HG03139 (cell line): ENCODE data around the gene C22orf31.

Source experiments
- ATAC-seq: cut with Tn5 transposase; IDR thresholded peaks from one replicate; pipeline ENCODE4 v1.9.1; 2021; ENCODE audit not compliant: unreplicated experiment

Gene C22orf31

GRCh38 chr22:29030016-29030617, 31.5 kb downstream of the C22orf31 start:
- ATAC-seq, result no peak

GRCh38 chr22:29029202-29030000, 32.2 kb downstream of the C22orf31 start:
- no peak for ATAC-seq

- no peak for ATAC-seq
These were observed 33.2 kb downstream of the C22orf31 start for GRCh38 chr22:29028468-29028867.

GRCh38 chr22:29026579-29026978, 35.1 kb downstream of the C22orf31 start:
- no peak for ATAC-seq

- ATAC-seq, result no peak
These were observed 38.3 kb downstream of the C22orf31 start for GRCh38 chr22:29023172-29023796.

- no peak for ATAC-seq
These were observed 39.4 kb downstream of the C22orf31 start for GRCh38 chr22:29022101-29022817.

GRCh38 chr22:29018293-29019189, 43.1 kb downstream of the C22orf31 start:
- no peak for ATAC-seq

GRCh38 chr22:29016067-29016938, 45.3 kb downstream of the C22orf31 start:
- no peak for ATAC-seq

- ATAC-seq, result no peak
These were observed 46.9 kb downstream of the C22orf31 start for GRCh38 chr22:29014773-29015172.

- no peak for ATAC-seq
These were observed 47.3 kb downstream of the C22orf31 start for GRCh38 chr22:29014293-29014692.

- ATAC-seq, result no peak
These were observed 48.7 kb downstream of the C22orf31 start for GRCh38 chr22:29012952-29013351.

- no peak for ATAC-seq
These were observed 49.6 kb downstream of the C22orf31 start for GRCh38 chr22:29012101-29012433.

GRCh38 chr22:29011240-29012100, 50.2 kb downstream of the C22orf31 start:
- ATAC-seq, result no peak

- ATAC-seq, result no peak
These were observed 52.5 kb downstream of the C22orf31 start for GRCh38 chr22:29009148-29009547.
